ENCODE results near the gene EYA3.

GRCh38 chr1:27972141-27972540, 116.3 kb downstream of the EYA3 start:
- TF ChIP-seq CTCF (IDR thresholded peaks at IDR 0.05) (no peak), ATF6 (CRISPR knock-in tag; IDR thresholded peaks at IDR 0.05) (no peak), TCF7 (CRISPR knock-in tag; IDR thresholded peaks at IDR 0.05; ENCODE audit: low read depth) (no peak), CBFB (CRISPR knock-in tag; IDR thresholded peaks at IDR 0.05; ENCODE audit: low read depth) (no peak), PRDM15 (CRISPR knock-in tag; IDR thresholded peaks at IDR 0.05) (no peak), ETV6 (CRISPR knock-in tag; IDR thresholded peaks at IDR 0.05) (no peak), E2F1 (CRISPR knock-in tag; IDR thresholded peaks at IDR 0.05) (no peak), STAT6 (CRISPR knock-in tag; conservative IDR thresholded peaks at IDR 0.05; ENCODE audit: low read depth) (no peak), CREB1 (CRISPR knock-in tag; IDR thresholded peaks at IDR 0.05) (no peak), ATF3 (CRISPR knock-in tag; conservative IDR thresholded peaks at IDR 0.05) (no peak)

Data from WTC11 (cell line).